Activated T-cell treated with anti-CD3 and anti-CD28 coated beads, Interleukin-2, amount 50 U/mL, for 72 hours (primary cell): ENCODE measurements around the gene BIRC5. TPM values are rescaled to one million over a fixed set of nuclear protein-coding genes. Genes with fewer than 3 reads are reported as not detected.

ENCODE experiments used
- ATAC-seq, 2 donors: fragments of 150-1000 bp; cut with Tn5 transposase; replicated peaks in 1 of 2; 2 replicates each; pipeline ENCODE4 v1.10.0; 2021; ENCODE audit warnings: moderate library complexity in 2 of 2, mild to moderate bottlenecking in 1 of 2
- DNase-seq, 2 donors: peaks; one replicate each; pipeline ENCODE4 v3.0.0; 2021 to 2022; ENCODE audit warnings: mixed read lengths in 1 of 2
- H3K27ac Mint-ChIP-seq: one replicate; pipeline ENCODE4 v1.8.0; 2022; ENCODE audit warnings: mild to moderate bottlenecking, moderate library complexity, mixed read lengths
- H3K27me3 Mint-ChIP-seq: one replicate; pipeline ENCODE4 v1.8.0; 2022; ENCODE audit warnings: low read depth, mixed read lengths
- H3K36me3 Mint-ChIP-seq, 2 donors: one replicate each; pipeline ENCODE4 v1.8.0; 2022; ENCODE audit warnings: mixed read lengths in 2 of 2, mild to moderate bottlenecking in 1 of 2; ENCODE audit not compliant: insufficient read depth in 2 of 2
- H3K4me1 Mint-ChIP-seq: one replicate; pipeline ENCODE4 v1.8.0; 2022; ENCODE audit warnings: low read depth, mixed read lengths
- H3K4me3 Mint-ChIP-seq, 2 donors: one replicate each; pipeline ENCODE4 v1.8.0; 2022; ENCODE audit warnings: mild to moderate bottlenecking in 2 of 2, mixed read lengths in 2 of 2, moderate library complexity in 2 of 2
- H3K9me3 Mint-ChIP-seq, 2 donors: one replicate each; pipeline ENCODE4 v1.8.0; 2022; ENCODE audit warnings: mixed read lengths in 2 of 2
- total RNA-seq, 2 donors: library from RNA; stranded (reverse); gene quantifications; one replicate each; pipeline ENCODE4 v1.2.3, GENCODE V29; 2022

Gene BIRC5
- total RNA-seq, 2 donors from 2014 or later: 78.9 to 104 TPM

- ATAC-seq: no peak
- no peak for DNase-seq
- Mint-ChIP-seq H3K4me3 (no peak overlapping the region), H3K4me1 (peaks cover 9% of the 10 kb centered on the region), H3K27me3 (no peaks in the 10 kb centered on the region), H3K27ac (no peak overlapping the region), H3K36me3 (peaks cover 1 to 10% of the 10 kb centered on the region in 2 donors), H3K9me3 (no peaks in the 10 kb centered on the region)
These were observed 17.3 kb upstream of the BIRC5 start for GRCh38 chr17:78196716-78197115.

DNA sequence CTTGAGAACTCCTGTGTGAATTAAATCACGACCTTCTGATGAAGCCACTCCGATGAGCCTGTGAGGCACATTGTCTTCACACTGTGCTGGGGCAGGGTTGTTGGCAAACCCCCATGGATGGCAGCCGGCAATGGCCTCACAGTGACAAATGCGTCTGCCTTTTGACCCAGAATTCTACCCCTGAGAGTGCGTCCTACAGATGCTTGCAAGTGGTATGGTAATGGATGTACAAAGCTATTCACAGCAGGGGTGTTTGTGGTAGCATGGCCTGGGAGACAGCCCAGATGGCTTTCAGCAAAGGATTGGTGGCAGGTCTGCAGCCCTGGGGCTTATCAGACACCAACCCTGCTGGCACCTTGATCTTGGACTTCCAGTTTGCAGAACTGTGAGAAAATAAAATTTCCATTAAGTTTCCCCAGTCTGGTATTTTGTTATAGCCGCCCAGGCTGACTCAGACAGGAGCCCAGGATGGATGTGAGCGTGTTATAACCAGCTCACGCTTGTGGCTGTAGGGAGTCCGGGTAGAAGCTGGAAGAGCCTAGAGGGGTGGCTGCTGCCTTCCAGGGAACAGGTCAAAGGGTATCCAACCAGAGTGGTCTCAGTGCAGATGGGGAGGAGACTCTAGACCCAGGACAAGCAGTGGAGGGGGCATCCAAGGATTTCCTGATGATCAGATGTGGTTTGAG lies 16.8 kb upstream of the BIRC5 start:
- Mint-ChIP-seq H3K4me3 (no peak overlapping the region), H3K36me3 (peaks cover 1 to 7% of the 10 kb centered on the region in 2 donors), H3K27ac (no peak overlapping the region), H3K4me1 (peaks cover 9% of the 10 kb centered on the region), H3K27me3 (no peaks in the 10 kb centered on the region), H3K9me3 (no peaks in the 10 kb centered on the region)
- no peak for ATAC-seq
- no peak for DNase-seq

DNA sequence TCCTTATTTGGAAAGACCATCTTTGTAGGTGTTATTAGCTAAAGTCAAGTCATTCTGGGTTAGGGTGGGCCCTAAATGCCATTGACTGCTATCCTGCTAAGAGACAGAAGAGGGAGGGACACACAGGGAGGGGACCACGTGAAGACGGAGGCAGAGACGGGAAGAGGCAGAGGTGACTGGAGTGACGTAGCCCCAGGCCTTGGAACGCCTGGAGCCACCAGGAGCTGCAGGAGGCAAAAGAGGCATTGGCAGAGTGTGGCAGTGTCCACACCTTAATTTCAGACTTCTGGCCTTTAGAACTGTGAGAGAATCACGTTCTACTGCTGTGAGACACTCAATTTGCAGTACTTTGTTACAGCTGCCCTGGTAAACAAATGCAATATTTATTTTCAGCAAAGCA lies 13.6 kb upstream of the BIRC5 start:
- no peak for ATAC-seq
- Mint-ChIP-seq H3K27ac (no peak overlapping the region), H3K4me1 (peaks cover 9% of the 10 kb centered on the region), H3K9me3 (no peaks in the 10 kb centered on the region), H3K27me3 (no peaks in the 10 kb centered on the region), H3K4me3 (no peak overlapping the region), H3K36me3 (peaks cover 0 to 3% of the 10 kb centered on the region in 2 donors)
- no peak for DNase-seq

GRCh38 chr17:78202666-78203065 lies 11.4 kb upstream of the BIRC5 start:
- Mint-ChIP-seq H3K36me3 (no peaks in the 10 kb centered on the region), H3K4me1 (peaks cover 9% of the 10 kb centered on the region), H3K4me3 (no peak overlapping the region), H3K27ac (no peak overlapping the region), H3K9me3 (no peaks in the 10 kb centered on the region), H3K27me3 (no peaks in the 10 kb centered on the region)
- ATAC-seq (no peak), DNase-seq (no peak)

DNA sequence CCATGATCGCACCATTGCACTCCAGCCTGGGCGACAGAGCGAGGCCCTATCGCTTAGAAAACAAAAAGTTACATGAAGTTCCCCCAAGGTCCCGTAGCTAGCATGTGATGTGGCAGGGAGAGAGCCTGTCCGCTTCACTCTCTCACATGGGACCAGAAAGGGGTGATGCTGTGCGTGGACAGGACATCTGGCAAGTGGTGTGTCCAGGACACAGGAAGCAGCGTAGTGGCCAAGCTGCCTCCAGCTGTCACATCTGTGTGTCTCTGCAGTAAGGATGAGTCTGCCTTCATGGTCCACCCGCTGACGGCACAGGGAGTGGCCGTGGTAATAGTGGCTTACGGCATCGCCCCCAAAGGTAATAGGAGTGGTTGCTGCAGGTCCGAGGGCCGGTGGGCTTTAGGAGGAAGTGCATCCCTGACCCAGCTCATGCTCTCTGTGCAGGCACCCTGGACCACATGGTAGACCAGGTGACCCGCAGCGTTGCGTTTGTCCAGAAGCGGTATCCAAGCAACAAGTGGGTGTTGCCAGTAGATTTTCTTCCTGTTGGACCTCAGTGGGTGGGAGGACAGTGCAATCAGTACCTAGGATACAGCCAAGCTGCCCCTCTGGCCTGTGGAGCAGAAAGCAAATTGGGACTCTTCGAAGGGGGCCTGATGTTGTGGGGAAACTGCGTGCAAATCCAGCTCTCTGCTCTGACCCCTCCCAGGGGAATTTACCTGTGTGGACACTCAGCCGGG lies 9.5 kb upstream of the BIRC5 start:
- Mint-ChIP-seq H3K27me3 (no peaks in the 10 kb centered on the region), H3K4me1 (no peaks in the 10 kb centered on the region), H3K27ac (no peak overlapping the region), H3K36me3 (no peaks in the 10 kb centered on the region), H3K9me3 (no peaks in the 10 kb centered on the region), H3K4me3 (no peak overlapping the region)
- DNase-seq: no peak
- no peak for ATAC-seq

- H3K36me3 Mint-ChIP-seq: no peaks in the 10 kb centered on the region
- H3K27ac Mint-ChIP-seq: no peak overlapping the region
- H3K4me3 Mint-ChIP-seq: no peak overlapping the region
- no peak for ATAC-seq
- no peaks in the 10 kb centered on the region for H3K27me3 Mint-ChIP-seq
- DNase-seq: no peak
- no peaks in the 10 kb centered on the region for H3K9me3 Mint-ChIP-seq
- H3K4me1 Mint-ChIP-seq: no peaks in the 10 kb centered on the region
These were observed 8.8 kb upstream of the BIRC5 start for GRCh38 chr17:78205124-78205775.

DNA sequence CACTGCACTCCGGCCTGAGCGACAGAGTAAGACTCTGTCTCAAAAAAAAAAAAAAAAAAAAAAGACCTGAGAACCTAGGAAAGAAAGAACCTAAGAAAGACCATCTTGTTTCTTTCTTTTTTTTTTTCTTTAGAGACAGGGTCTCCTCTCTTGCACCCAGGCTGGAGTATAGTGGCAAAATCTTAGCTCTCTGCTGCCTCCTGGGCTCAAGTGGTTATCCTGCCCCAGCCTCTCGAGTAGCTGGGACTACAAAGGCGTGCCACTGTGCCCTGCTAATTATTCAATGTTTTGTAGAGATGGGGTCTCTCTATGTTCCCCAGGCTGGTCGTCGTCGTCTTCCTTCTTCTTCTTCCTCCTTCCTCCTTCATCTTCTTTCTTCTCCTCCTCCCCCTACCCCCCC lies 7.8 kb upstream of the BIRC5 start:
- H3K27ac Mint-ChIP-seq: no peak overlapping the region
- DNase-seq (no peak), ATAC-seq (no peak)
- no peaks in the 10 kb centered on the region for H3K36me3 Mint-ChIP-seq
- H3K4me1 Mint-ChIP-seq: no peaks in the 10 kb centered on the region
- no peak overlapping the region for H3K4me3 Mint-ChIP-seq
- no peaks in the 10 kb centered on the region for H3K27me3 Mint-ChIP-seq
- no peaks in the 10 kb centered on the region for H3K9me3 Mint-ChIP-seq

DNA sequence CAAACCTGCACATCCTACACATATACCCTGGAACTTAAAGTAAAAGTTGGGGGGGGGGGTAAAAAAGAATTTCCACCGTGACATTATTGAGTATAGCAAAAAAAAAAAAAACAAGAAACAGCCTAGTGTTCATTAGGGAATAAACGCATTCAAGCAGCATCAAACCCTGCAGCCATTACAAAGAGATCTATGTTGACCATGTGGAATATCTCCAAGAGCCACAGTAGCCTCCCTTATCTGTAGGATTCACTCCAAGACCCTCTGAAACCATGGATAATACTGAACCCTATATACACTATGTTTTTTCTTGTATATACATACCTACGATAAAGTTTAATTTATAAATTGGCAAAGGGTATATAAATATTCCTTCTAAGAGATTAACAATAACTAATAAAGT lies 5.6 kb upstream of the BIRC5 start:
- H3K9me3 Mint-ChIP-seq: no peaks in the 10 kb centered on the region
- ATAC-seq (no peak), DNase-seq (no peak)
- no peak overlapping the region for H3K4me3 Mint-ChIP-seq
- no peaks in the 10 kb centered on the region for H3K36me3 Mint-ChIP-seq
- H3K27ac Mint-ChIP-seq: no peak overlapping the region
- no peaks in the 10 kb centered on the region for H3K27me3 Mint-ChIP-seq
- H3K4me1 Mint-ChIP-seq: no peaks in the 10 kb centered on the region

DNA sequence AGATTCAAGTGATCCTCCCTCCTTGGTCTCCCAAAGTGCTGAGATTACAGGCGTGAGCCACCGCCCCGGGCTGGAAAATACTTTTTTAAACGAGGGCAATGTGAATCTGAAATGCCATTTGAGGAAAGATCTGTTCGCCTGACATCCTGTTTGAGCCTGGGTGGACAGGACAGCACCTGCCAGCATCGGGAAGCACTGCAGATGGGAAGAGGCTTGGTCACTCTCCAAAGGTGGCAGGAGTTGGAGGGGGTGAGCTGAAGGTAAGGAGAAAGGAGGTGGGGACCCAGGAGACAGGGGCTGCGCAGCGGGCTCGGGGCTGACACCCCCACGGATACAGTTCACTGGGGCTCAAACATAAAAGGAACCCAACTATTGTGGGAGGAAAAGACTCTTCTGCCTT lies 3.9 kb upstream of the BIRC5 start:
- peaks cover 0 to 4% of the 10 kb centered on the region in 2 donors for H3K36me3 Mint-ChIP-seq
- DNase-seq (no peak), ATAC-seq (no peak)
- H3K4me1 Mint-ChIP-seq: peaks cover under 1% of the 10 kb centered on the region
- H3K4me3 Mint-ChIP-seq: no peak overlapping the region
- no peaks in the 10 kb centered on the region for H3K9me3 Mint-ChIP-seq
- H3K27me3 Mint-ChIP-seq: no peaks in the 10 kb centered on the region
- no peak overlapping the region for H3K27ac Mint-ChIP-seq

- Mint-ChIP-seq H3K4me3 (no peak overlapping the region), H3K27ac (no peak overlapping the region), H3K4me1 (peaks cover 10% of the 10 kb centered on the region), H3K27me3 (no peaks in the 10 kb centered on the region), H3K9me3 (no peaks in the 10 kb centered on the region), H3K36me3 (peaks cover 1 to 4% of the 10 kb centered on the region in 2 donors)
- no peak for ATAC-seq
- DNase-seq: no peak
These were observed 3.0 kb upstream of the BIRC5 start for GRCh38 chr17:78211032-78211431.

DNA sequence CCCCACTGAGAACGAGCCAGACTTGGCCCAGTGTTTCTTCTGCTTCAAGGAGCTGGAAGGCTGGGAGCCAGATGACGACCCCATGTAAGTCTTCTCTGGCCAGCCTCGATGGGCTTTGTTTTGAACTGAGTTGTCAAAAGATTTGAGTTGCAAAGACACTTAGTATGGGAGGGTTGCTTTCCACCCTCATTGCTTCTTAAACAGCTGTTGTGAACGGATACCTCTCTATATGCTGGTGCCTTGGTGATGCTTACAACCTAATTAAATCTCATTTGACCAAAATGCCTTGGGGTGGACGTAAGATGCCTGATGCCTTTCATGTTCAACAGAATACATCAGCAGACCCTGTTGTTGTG lies 631 bp downstream of the BIRC5 start:
- ATAC-seq (no peak), DNase-seq (no peak)
- Mint-ChIP-seq H3K4me1 (peaks cover 17% of the 10 kb centered on the region), H3K36me3 (peaks cover 13 to 24% of the 10 kb centered on the region in 2 donors), H3K27ac (peak overlapping the region; percentile 76), H3K9me3 (no peaks in the 10 kb centered on the region), H3K27me3 (no peaks in the 10 kb centered on the region), H3K4me3 (peak overlapping the region; percentile 95)

- H3K9me3 Mint-ChIP-seq: no peaks in the 10 kb centered on the region
- no peak overlapping the region for H3K4me3 Mint-ChIP-seq
- no peak for ATAC-seq
- H3K27ac Mint-ChIP-seq: no peak overlapping the region
- H3K36me3 Mint-ChIP-seq: peaks cover 17 to 37% of the 10 kb centered on the region in 2 donors
- peaks cover 17% of the 10 kb centered on the region for H3K4me1 Mint-ChIP-seq
- no peak for DNase-seq
- no peaks in the 10 kb centered on the region for H3K27me3 Mint-ChIP-seq
These were observed 5.5 kb downstream of the BIRC5 start for GRCh38 chr17:78219396-78220150.

DNA sequence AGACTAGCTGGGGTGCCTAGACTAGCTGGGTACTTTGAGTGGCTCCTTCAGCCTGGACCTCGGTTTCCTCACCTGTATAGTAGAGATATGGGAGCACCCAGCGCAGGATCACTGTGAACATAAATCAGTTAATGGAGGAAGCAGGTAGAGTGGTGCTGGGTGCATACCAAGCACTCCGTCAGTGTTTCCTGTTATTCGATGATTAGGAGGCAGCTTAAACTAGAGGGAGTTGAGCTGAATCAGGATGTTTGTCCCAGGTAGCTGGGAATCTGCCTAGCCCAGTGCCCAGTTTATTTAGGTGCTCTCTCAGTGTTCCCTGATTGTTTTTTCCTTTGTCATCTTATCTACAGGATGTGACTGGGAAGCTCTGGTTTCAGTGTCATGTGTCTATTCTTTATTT lies 9.0 kb downstream of the BIRC5 start:
- no peak for DNase-seq
- no peak for ATAC-seq
- Mint-ChIP-seq H3K36me3 (peaks cover 12 to 25% of the 10 kb centered on the region in 2 donors), H3K27me3 (peaks cover 7% of the 10 kb centered on the region), H3K9me3 (no peaks in the 10 kb centered on the region), H3K4me1 (peaks cover 11% of the 10 kb centered on the region), H3K4me3 (no peak overlapping the region), H3K27ac (no peak overlapping the region)
